ENCODE measurements around the gene HLA-DQA2. TPM values are rescaled to one million over a fixed set of nuclear protein-coding genes. Genes with fewer than 3 reads are reported as not detected.

The HLA-DQA2 gene
- total and polyA plus RNA-seq, 2 of the 13 experiments (the other 11 are each of a cell fraction or from before 2014, with no cell fraction given), result not detected

- H3K4me2 ChIP-seq (ENCODE audit: low read depth, low read length), result no peak overlapping the region
- H3K36me3 ChIP-seq (replicated peaks in 1 of 2; ENCODE audit: control insufficient read depth in 1 of 2, insufficient read depth in 2 of 2, low read length in 2 of 2), result no peaks in the 10 kb centered on the region
- no peak overlapping the region for H3K9ac ChIP-seq (ENCODE audit: insufficient read depth, low read depth, low read length)
- no peaks in the 10 kb centered on the region for H3K4me1 ChIP-seq (ENCODE audit: insufficient read depth, low read length)
- FAIRE-seq (no peak), DNase-seq (ENCODE audit: low spot score) (no peak), ATAC-seq (no peak)
- no peaks in the 10 kb centered on the region for H4K20me1 ChIP-seq (ENCODE audit: insufficient read depth, low read length)
- no peak overlapping the region for H2AFZ ChIP-seq (ENCODE audit: low read length)
- 57% methylated on average over 16 of the region's 16 CpGs for WGBS (ENCODE audit: low lambda C conversion rate)
- intact Hi-C loops (cut with micrococcal nuclease; ENCODE audit: unreplicated experiment) (no loop called here), in situ Hi-C loops (cut with HindIII; ENCODE audit: extremely low pct_ligation_motif_present, low pct_unique_long_range_greater_than_20kb) (no loop called here)
- peaks cover 0 to 31% of the 10 kb centered on the region in 2 experiments; a peak in 2 of 5 replicates for H3K27me3 ChIP-seq (ENCODE audit: control insufficient read depth in 1 of 2, insufficient read depth in 2 of 2, low read length in 2 of 2)
- no peak overlapping the region for H3K27ac ChIP-seq (ENCODE audit: extremely low read length, insufficient read depth, low read length)
- H3K9me3 ChIP-seq (ENCODE audit: low read length), result no peaks in the 10 kb centered on the region
- BruUV-seq (replicated peaks), result no TSS peak
- TF ChIP-seq MYNN (CRISPR knock-in tag; IDR thresholded peaks at IDR 0.05; ENCODE audit: low read depth) (no peak), SP140L (CRISPR knock-in tag; IDR thresholded peaks at IDR 0.05; ENCODE audit: borderline replicate concordance) (no peak), RAD51 (IDR thresholded peaks at IDR 0.05; ENCODE audit: borderline replicate concordance) (no peak), MTA3 (CRISPR knock-in tag; IDR thresholded peaks at IDR 0.05) (no peak), GFI1 (CRISPR knock-in tag; IDR thresholded peaks at IDR 0.05; ENCODE audit: borderline replicate concordance) (no peak), CHCHD3 (CRISPR knock-in tag; IDR thresholded peaks at IDR 0.05) (no peak), MXD4 (CRISPR knock-in tag; IDR thresholded peaks at IDR 0.05) (no peak), ZNF430 (CRISPR knock-in tag; IDR thresholded peaks at IDR 0.05) (no peak), PCBP1 (IDR thresholded peaks at IDR 0.05; ENCODE audit: borderline replicate concordance, low read depth, low read length) (no peak), ZNF331 (CRISPR knock-in tag; IDR thresholded peaks at IDR 0.05) (no peak), HES4 (CRISPR knock-in tag; IDR thresholded peaks at IDR 0.05; ENCODE audit: borderline replicate concordance) (no peak), KLF15 (CRISPR knock-in tag; IDR thresholded peaks at IDR 0.05; ENCODE audit: borderline replicate concordance) (no peak), IKZF4 (CRISPR knock-in tag; IDR thresholded peaks at IDR 0.05; ENCODE audit: borderline replicate concordance, low read depth, not compliant biosample characterization) (no peak), ERF (CRISPR knock-in tag; IDR thresholded peaks at IDR 0.05) (no peak)
- ChIA-PET CTCF (ENCODE audit: low intra/inter-chr PET ratio, low total read pairs) (no interaction called here), POLR2A (no interaction called here)
- no peak overlapping the region for H3K4me3 ChIP-seq (replicated peaks in 1 of 3; ENCODE audit: insufficient read depth in 1 of 3, low read depth in 2 of 3, low read length in 3 of 3)
- H3K79me2 ChIP-seq (ENCODE audit: insufficient read depth, low read length), result no peaks in the 10 kb centered on the region
Measured at GRCh38 chr6:32761072-32761471, 19.9 kb downstream of the HLA-DQA2 start.

Data from HepG2 (cell line).